Measurements from ENCODE around the gene MAP3K2.

GRCh38 chr2:127254386-127254981 is 133.3 kb downstream of the MAP3K2 start:
- no peak for TF ChIP-seq SMAD1 (IDR thresholded peaks at IDR 0.05; ENCODE audit: low read depth, partially characterized antibody)
- TF ChIP-seq, protein P1, sequence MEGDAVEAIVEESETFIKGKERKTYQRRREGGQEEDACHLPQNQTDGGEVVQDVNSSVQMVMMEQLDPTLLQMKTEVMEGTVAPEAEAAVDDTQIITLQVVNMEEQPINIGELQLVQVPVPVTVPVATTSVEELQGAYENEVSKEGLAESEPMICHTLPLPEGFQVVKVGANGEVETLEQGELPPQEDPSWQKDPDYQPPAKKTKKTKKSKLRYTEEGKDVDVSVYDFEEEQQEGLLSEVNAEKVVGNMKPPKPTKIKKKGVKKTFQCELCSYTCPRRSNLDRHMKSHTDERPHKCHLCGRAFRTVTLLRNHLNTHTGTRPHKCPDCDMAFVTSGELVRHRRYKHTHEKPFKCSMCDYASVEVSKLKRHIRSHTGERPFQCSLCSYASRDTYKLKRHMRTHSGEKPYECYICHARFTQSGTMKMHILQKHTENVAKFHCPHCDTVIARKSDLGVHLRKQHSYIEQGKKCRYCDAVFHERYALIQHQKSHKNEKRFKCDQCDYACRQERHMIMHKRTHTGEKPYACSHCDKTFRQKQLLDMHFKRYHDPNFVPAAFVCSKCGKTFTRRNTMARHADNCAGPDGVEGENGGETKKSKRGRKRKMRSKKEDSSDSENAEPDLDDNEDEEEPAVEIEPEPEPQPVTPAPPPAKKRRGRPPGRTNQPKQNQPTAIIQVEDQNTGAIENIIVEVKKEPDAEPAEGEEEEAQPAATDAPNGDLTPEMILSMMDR (IDR thresholded peaks at IDR 0.05 in 2 of 3, conservative IDR thresholded peaks at IDR 0.05 in 1 of 3; ENCODE audit: control insufficient read depth in 2 of 3, extremely low read depth in 1 of 3, insufficient read depth in 1 of 3, low read depth in 3 of 3, low read length in 3 of 3), result no peak
